Stimulated activated CD4-positive, alpha-beta T cell treated with anti-CD3 and anti-CD28 coated beads, Interleukin-2, amount 100 ng/mL, for 4 hours (primary cell): ENCODE results near the gene PSMA6.
"Not testable (repeated sequence)": the region's sequence is repeated elsewhere in the genome, so short reads cannot be mapped to it uniquely, and the experiment has no call there.

Experiments used
- DNase-seq: peaks from one replicate; pipeline ENCODE4 v3.0.0-alpha.2; 2020; ENCODE audit warnings: low read depth

PSMA6 gene

GRCh38 chr14:35292051-35292769, at the start of gene PSMA6:
TSS of gene PSMA6 (plus strand) at chr14:35292382. CDS start at chr14:35292477, 95 bp downstream.
- DNase-seq, result peak; percentile 99

- DNase-seq, result no peak
Observed at GRCh38 chr14:35242599-35243311, 49.4 kb upstream of the PSMA6 start.

GRCh38 chr14:35243956-35244355, 48.2 kb upstream of the PSMA6 start:
- DNase-seq, result no peak

- no peak for DNase-seq
Observed at GRCh38 chr14:35244542-35244941, 47.6 kb upstream of the PSMA6 start.

GRCh38 chr14:35245051-35245450, 47.1 kb upstream of the PSMA6 start:
- no peak for DNase-seq

- no peak for DNase-seq
Observed at GRCh38 chr14:35247777-35248475, 44.3 kb upstream of the PSMA6 start.

GRCh38 chr14:35248476-35248788, 43.8 kb upstream of the PSMA6 start:
- no peak for DNase-seq

- no peak for DNase-seq
Observed at GRCh38 chr14:35250319-35250718, 41.9 kb upstream of the PSMA6 start.

GRCh38 chr14:35252451-35252868, 39.7 kb upstream of the PSMA6 start:
- DNase-seq, result no peak

- DNase-seq, result not testable (repeated sequence)
Observed at GRCh38 chr14:35253056-35253455, 39.1 kb upstream of the PSMA6 start.

- not testable (repeated sequence) for DNase-seq
Observed at GRCh38 chr14:35254034-35254622, 38.1 kb upstream of the PSMA6 start.

- no peak for DNase-seq
Observed at GRCh38 chr14:35254736-35255135, 37.4 kb upstream of the PSMA6 start.

- DNase-seq, result no peak
Observed at GRCh38 chr14:35255711-35256110, 36.5 kb upstream of the PSMA6 start.

GRCh38 chr14:35257809-35258208, 34.4 kb upstream of the PSMA6 start:
- DNase-seq, result no peak

GRCh38 chr14:35258420-35258819, 33.8 kb upstream of the PSMA6 start:
- no peak for DNase-seq

GRCh38 chr14:35261774-35262173, 30.4 kb upstream of the PSMA6 start:
- no peak for DNase-seq

GRCh38 chr14:35262436-35262835, 29.7 kb upstream of the PSMA6 start:
- DNase-seq, result no peak

- no peak for DNase-seq
Observed at GRCh38 chr14:35268946-35269345, 23.2 kb upstream of the PSMA6 start.

- DNase-seq, result no peak
Observed at GRCh38 chr14:35274805-35275204, 17.4 kb upstream of the PSMA6 start.

- no peak for DNase-seq
Observed at GRCh38 chr14:35277179-35277578, 15.0 kb upstream of the PSMA6 start.

GRCh38 chr14:35279369-35279768, 12.8 kb upstream of the PSMA6 start:
- DNase-seq, result no peak

- no peak for DNase-seq
Observed at GRCh38 chr14:35281341-35281740, 10.8 kb upstream of the PSMA6 start.

GRCh38 chr14:35284506-35284905, 7.7 kb upstream of the PSMA6 start:
- no peak for DNase-seq
